HG03175 (cell line): ENCODE measurements around the gene BCKDHA.
"Not testable (repeated sequence)": the region's sequence is repeated elsewhere in the genome, so short reads cannot be mapped to it uniquely, and the experiment has no call there.

Source experiments
- ATAC-seq: cut with Tn5 transposase; IDR thresholded peaks from one replicate; pipeline ENCODE4 v1.9.1; 2021; ENCODE audit warnings: mild to moderate bottlenecking, moderate library complexity; ENCODE audit not compliant: unreplicated experiment

The BCKDHA gene

DNA sequence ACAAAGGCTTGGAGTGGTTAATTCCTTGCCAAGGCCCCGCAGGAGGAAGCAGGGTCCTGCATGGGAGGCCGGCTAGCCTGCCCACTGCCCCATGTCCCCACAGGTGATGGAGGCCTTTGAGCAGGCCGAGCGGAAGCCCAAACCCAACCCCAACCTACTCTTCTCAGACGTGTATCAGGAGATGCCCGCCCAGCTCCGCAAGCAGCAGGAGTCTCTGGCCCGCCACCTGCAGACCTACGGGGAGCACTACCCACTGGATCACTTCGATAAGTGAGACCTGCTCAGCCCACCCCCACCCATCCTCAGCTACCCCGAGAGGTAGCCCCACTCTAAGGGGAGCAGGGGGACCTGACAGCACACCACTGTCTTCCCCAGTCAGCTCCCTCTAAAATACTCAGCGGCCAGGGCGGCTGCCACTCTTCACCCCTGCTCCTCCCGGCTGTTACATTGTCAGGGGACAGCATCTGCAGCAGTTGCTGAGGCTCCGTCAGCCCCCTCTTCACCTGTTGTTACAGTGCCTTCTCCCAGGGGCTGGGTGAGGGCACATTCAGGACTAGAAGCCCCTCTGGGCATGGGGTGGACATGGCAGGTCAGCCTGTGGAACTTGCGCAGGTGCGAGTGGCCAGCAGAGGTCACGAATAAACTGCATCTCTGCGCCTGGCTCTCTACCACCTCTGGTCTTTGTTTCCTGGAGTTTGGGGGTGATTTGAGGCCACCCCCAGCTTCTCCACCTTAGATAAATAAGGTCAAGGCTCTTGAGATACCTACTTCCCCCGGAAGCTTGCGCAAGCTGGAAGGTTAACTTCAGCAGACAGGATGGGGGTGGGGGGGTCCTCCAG is 26.9 kb downstream of the BCKDHA start:
- no peak for ATAC-seq

DNA sequence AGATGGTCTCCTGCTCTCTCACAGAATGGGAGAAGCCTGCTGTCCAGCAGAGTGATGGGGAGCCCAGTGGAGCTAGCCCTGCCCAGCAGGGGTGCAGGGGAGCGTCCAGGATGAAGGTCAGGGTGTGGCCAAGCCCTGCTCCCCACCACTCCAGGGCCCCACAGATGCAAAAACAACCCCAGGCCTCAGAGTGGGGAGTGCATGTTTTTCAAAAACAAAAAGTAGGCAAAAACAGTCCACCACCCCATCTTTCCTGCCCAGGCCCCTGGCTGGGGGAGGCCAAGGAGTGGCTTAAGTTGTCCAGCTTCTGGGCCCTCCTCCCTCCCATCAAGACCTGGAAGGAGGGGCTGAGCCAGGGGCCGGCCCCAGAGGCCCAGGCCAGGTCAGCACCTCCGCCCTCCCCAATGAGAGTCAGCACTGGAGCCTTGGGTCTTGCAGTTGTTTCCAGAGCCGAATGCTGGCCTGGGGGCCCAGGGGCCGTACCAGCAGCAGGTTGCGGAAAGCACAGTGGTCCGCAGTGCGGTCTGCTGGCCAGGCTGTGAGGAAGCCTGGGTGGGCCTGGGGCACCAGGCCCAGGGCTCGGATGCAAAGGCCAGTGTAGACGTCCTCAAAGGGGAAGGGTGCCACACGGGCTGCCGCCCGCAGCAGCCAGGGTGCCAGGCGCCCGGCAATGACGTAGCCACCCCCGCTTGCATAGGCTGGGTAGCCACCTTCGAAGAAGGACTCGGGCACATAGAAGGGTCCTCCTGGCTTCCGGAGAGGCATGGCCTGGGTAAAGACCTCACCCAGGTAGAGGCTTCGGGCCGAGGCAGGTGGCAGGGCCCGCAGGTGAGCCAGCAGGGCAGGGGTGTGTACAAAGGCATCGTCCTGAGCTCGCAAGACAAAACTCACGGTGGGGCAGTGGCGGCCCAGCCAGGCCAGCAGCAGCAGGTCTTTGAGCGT is 27.8 kb downstream of the BCKDHA start:
- ATAC-seq, result no peak

DNA sequence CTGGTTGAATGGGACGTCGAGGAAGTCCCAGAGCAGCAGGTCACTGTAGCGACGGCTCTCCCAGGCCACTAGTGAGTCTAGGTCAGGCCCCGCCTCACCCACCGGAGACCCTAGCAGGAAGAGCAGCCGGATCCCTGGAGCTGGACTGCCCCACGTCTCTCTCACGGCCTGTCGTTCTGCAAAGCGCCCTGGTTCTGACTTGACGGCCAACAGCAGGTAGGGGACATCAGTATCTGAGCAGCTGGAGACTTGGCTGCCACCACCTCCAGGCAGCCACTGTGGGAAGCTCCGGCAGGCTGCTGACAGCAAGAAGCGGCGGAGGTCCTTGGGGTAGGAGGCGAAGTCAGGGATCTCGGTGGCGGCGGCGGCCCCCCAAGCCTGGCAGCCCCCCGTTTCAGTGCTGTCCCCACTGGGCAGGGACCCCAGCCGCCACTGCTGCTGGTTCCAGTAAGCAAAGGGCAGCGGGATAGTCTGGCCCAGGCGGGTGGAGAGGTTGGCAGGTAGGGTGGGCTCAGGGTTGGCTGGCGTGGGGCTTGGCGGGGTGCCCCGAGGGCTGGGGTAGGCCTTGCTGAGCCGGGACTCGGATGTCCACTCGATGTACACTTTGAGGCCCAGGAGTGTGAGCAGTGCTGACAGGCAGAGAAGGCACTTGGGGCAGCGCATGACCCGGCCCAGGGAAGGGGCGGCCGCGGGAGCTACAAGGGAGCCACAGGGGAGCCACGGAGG is 28.7 kb downstream of the BCKDHA start:
- no peak for ATAC-seq

DNA sequence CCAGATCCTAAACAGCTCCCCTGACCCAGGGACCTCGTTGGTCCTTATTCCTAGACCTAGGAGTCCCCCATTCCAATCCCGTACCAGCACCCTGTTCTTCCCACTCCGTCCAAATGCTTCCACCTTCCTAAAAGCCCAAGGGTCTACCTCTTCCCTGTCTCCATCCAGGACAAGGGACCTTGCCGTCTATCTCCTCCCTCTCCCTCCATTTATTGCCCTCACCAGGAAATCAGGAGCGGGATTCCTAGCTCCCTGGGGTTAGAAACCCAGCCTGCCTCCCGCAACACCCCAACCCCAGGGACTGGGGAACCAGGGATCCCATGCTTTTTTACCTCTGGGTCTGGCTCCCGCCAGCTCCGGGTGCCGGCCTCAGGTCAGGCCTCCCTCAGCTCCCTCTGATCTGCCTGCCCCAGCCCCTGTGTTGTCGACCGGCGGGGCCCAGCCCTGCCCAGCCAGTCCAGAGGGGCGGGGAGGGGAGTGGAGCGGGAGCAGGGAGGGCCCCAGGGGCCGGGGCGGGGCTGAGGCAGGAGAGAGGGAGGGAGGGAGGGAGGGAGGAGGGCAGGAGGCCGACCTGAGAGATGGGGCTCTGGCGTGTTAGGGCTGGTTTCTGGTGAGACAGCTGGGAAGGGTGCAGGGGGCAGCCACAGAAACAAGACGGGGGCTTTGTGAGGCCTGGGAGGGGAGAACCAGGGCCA is 29.5 kb downstream of the BCKDHA start, which contains the start of gene B3GNT8:
Gene B3GNT8 (minus strand): TSS at position 423 of the 695 bp plus-strand sequence. CDS start 596 bp downstream, outside the sequence.
- no peak for ATAC-seq

DNA sequence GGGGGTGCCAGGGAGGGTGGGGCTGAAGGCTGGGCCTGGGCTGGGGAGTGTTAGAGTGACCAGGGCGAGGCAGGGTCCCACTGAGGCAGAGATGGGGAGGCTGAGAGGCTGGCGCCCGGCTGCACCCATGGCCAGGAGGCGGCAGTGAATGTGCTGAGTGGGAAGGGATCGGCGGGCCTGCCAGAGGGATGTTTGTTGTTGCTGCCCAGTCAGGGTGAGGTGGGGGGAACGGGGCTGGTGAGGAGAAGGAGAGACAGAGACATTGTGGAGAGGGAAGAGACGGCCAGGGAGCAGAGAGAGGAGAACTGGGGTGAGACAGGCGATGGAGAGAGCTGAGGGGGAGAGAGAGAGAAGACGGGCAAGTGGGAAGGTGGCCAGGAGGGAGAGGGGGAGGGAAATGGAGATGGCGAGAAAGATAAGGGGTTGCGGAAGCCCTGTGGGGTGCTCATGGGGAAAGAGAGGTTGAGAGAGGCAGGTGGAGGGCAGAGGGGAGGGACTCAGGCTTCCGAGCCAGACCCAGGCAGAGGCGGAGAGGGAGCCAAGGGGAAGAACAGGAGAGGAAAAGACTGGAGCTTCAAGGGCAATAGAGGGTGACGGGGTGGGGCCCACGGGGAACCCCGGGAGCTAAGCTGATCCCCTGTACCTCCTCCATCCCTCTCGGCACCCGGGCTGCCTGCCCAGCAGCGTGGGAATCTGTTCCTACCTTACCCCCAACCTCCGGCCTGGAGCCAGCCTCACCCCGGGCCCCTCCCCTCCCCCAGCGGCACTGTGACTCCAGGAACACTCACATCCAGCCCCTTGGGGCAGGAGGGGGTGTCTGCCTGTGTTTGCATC is 30.2 kb downstream of the BCKDHA start:
- ATAC-seq, result no peak

DNA sequence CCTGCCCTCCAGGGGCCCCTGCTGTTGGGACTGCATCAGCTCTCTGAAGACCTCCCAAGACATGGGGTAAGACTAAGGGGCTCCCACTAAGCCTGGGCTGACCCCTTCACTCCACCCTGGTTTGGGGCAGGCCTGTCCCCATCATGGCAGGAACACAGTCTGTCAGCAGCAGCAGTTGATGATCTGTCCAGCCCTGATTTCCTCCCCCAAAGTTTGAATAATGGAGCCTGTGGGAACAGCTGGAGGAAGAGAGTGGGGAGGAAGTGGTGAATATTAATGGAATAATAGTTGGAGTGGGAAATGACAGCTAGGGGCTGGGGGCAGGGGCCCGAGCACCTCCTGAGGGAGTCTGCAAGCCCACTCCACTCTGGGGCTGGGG is 30.9 kb downstream of the BCKDHA start:
- ATAC-seq, result no peak

DNA sequence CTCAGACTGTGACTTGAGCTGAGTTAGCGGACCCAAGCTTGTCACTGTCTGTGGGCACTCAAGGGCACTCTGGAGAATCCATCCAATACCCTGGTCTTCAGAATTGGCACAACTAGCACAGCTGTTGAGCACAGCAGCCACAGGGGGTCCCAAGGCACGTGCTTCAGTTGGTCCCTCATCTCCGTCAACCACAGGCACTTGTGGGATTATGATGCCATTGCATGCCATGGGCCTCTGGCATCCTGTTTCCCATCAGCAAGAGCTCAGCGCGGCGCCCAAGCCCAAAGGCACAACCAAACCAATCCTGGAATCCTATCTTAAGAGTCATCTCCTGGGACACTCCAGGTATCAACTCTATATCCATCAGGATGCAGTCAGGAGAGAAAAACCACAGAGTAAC is 33.3 kb downstream of the BCKDHA start:
- ATAC-seq, result no peak

DNA sequence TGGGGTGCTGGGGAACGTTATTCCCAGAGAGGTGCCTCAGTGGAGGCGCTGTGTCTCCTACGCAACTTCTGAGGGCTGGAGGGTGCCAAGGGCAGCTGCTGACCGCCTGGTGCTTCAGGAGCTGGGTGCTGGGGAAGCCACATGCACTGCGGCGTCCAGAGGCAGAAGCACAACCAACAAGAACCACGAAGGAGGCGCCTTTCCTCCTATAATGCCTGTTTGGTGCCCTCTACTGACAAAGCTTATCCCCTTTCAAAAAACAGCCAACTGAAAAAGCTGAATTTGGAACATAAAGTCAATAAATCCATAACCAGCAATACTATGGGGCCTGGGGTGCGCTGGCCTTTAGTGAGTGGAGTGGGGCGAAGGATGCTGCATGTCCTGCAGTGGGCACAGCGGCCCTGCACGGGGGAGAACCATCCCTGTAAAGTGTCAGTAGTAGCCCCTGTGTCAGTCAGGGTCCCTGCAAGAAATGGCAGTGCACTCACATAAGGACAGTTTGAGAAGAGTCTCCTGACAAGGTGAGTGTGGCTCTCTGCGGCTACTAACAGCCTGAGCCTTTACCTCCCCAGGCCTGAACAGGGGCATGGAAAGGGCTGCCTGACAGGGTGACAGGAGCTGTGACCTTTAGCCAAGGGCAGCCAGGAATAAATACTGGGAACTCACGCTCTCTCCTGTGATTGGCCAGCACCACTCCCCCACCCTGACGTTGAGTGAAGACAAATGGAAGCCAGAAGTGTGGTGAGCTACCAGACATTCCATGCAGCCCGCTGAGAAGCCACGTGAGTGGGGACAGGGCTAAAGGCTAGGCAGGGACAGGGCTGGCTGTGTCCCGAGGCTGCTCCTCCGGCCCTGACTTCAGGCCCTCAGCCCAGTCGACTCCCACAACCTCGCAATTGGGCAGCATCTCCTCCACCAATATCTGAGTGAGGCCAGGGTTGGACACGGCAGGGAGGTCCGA is 34.1 kb downstream of the BCKDHA start:
- no peak for ATAC-seq

DNA sequence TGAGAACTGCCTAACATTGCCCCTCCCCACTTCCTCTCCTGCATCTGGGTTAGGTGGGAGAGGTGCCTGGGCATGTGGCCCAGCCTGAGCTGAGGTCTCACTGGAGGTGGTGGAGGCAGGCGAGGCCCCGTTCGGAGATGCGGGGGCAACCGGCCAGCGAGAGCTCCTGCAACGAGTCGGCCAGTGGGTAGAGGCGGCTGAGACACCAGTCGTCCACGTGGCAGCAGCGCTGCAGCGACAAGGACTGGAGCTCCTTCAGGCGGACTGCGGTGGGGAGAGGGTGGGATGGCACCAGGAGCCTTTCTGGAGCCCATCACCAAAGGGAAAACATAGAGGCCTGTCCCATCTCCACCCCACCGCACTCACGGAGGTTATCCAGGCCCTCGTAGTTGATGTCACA is 35.6 kb downstream of the BCKDHA start:
- ATAC-seq, result no peak

DNA sequence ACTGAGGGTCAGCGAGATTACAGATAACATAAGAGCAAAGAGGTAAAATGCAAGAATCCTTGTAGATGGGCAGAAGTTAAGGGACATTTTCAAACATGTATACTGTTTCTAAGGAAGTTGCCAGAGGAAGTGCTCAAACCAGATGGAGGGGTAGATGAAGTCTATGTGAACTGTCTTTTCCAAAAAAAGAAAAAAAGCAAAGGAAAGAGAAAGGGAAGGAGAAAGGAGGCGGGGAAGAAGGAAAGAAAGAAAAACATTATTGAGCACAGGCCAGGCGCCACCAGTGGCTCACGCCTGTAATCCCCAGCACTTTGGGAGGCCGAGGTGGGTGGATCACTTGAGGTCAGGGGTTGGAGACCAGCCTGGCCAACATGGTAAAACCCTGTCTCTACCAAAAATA is 36.8 kb downstream of the BCKDHA start:
- no peak for ATAC-seq

DNA sequence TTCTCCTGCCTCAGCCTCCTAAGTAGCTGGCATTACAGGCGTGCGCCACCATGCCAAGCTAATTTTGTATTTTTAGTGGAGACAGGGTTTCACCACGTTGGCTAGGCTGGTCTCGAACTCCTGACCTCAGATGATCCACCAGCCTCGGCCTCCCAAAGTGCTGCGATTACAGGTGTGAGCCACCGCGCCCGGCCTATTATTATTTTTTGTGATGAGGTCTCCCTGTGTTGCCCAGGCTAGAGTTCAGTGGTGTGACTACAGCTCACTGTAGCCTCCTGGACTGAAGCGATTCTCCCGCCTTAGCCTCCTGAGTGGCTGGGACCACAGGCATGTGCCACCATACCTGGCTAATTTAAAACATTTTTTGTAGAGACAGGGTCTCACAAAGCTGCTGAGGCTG is 37.8 kb downstream of the BCKDHA start:
- not testable (repeated sequence) for ATAC-seq

DNA sequence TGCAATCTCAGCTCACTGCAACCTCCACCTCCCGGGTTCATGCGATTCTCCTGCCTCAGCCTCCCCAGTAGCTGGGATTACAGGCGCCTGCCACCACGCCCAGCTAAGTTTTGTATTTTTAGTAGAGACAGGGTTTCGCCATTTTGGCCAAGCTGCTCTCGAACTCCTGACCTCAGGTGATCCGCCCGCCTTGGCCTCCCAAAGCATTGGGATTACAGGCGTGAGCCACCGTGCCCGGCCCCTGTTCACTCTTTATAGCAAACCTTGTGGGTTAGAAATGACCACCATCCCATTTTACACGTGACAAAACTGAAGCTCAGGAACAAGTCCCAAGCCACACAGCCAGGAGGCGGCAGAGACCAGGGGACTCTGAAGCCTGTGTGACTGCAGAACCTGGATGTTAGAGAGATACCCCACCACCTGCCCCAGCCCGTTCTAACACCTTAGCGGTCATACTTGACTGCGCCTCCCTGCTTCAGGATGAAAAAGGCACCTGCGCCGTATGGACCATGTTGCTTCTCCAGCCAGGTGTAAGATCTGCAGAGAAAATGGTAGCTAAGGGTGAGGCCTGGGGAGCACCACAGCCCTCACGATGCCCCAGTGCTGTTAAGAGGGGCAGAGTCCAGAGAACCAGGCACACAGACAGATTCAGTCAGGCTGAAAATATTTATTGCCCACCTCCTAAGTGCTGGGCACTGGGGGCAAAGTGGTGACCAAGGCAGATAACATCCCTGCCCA is 38.5 kb downstream of the BCKDHA start:
- no peak for ATAC-seq

DNA sequence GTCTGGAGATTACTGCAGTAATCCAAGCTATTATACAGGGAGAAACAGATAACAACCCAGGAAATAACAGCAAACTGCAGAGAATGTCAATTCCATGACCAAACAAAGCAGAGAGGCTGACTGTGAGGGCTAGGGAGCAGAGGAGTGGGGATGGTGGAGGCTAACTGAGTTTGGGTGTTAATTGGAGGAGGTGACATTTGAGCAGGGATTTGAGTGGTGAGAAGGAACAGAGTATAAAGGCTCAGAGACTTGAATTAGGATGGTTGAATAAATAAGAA is 39.0 kb downstream of the BCKDHA start:
- no peak for ATAC-seq

DNA sequence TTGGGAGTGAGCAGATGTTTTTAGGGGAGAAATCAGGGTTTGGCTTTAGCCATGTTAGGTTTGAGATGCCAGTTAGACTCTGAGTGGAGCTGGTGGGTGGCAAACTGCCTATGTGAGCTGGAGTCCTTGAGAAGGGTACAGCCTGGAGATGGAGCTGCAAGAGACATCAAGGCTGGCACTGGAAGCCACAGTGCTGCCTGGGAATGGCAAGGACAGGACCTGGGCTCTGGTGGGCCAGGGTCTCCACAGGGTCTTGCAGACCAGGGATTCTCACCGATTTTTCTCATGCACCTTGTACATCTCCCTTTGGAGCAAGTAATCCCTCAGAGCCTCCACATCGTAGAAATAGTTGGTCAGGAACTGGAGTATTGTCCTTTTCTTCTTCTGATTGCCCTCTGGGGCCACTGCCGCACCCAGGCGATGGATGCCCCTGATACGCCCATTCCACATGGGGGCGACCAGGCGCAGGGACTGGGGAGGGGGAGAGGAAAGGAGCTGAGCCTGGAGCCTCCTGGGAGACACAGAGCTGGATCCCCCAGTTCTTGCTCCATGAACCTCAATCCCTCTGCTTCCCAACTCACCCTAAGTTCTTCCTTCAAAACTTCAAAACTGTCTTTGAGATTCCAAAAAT is 40.4 kb downstream of the BCKDHA start:
- no peak for ATAC-seq

DNA sequence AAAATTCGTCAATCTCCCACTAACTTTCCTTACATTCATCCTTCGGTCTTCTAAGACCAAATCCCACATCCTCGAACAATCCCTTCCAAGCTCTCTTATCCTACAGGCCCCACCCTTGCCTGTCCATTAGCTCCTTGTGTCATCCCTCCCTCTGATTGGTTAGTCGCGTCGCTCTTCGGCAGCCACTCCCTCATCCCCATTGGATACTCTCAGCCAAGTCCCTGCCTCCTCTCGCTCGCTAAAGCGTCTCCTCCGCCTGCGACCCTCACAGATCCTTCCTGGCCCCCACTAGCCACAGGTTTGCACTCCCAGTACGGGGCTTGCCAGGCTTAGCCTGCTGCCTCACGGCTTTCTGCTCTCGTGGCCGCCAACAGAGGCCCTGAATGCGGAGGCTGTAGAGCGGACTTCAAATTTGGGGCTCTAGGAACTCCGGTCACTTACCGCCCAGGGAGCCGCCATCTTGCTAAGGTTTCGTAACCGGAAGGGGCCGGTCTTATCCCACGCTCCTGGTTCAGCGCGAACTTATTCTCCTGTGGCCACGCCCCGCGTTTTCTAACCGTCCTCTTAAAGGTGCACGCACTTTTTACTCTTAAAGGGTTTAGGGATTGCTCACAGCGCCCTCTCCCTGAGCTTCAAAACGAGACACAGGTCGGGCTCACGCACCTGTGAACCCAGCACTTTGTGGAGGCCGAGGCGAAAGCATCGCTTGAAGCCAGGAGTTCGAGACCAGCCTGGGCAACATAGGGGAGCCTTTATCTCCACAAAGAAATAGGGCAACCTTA is 42.0 kb downstream of the BCKDHA start, which contains the start of gene DMAC2:
Gene DMAC2 (minus strand): TSS at position 472 of the 782 bp plus-strand sequence. CDS start 13 bp downstream, at position 459.
- peak; percentile 89 for ATAC-seq

DNA sequence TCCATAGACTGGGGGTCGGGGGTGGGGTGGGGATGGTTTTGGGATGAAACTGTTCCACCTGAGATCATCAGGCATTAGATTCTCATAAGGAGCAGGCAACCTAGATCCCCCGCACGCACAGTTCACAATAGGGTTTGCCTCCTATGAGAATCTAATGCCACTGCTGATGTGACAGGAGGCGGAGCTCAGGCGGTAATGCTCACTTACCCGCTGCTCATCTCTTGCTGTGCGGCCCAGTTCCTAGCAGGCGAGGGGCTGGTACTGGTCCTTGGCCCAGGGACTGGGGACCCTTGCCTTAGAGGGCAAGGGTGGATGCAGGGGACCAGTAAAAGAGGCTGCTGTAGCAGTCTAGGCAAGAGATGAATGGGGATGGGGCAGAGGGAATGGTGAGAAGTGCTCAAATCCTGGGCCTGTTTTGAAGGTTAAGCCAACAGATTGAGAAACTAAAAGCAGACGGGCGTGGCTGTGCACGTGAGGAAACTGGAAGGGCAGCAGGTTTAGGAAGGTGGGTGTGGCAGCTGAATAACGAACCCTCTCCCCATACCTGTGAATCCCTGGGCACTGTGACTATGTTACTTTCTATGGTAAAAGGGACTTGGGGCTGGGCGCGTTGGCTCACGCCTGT is 43.8 kb downstream of the BCKDHA start:
- no peak for ATAC-seq
